Neural cell (in vitro differentiated cells): ENCODE measurements around the gene SLC15A5. TPM values are rescaled to one million over a fixed set of nuclear protein-coding genes. Genes with fewer than 3 reads are reported as not detected.

ENCODE experiments used
- H2AFZ ChIP-seq: fragments of 200-600, 300-800 bp; sonication (generic), shearing (Covaris generic); 2 replicates; pipeline ENCODE4 v1.6.0; 2014; ENCODE audit warnings: low read depth, mild to moderate bottlenecking, antibody characterized with exemption, low read length, moderate library complexity
- H3F3A ChIP-seq: fragments of 200-600 bp; shearing (Covaris generic); 2 replicates; pipeline ENCODE4 v1.6.1; 2016; ENCODE audit warnings: mild to moderate bottlenecking, moderate library complexity, mixed read lengths, antibody characterized with exemption, low read length; ENCODE audit not compliant: insufficient read depth, poor library complexity, severe bottlenecking
- H3K27ac ChIP-seq: fragments of 200-600, 300-800 bp; sonication (generic), shearing (Covaris generic); 2 replicates; pipeline ENCODE4 v1.5.1; 2014; ENCODE audit warnings: mild to moderate bottlenecking, low read length, moderate library complexity
- H3K27me3 ChIP-seq: fragments of 300-800, 200-600 bp; sonication (generic), shearing (Covaris generic); 2 replicates; pipeline ENCODE4 v1.6.0; 2014; ENCODE audit warnings: mild to moderate bottlenecking, low read depth, low read length, moderate library complexity; ENCODE audit not compliant: insufficient read depth
- H3K36me3 ChIP-seq: fragments of 300-800, 200-600 bp; sonication (generic), shearing (Covaris generic); 2 replicates; pipeline ENCODE4 v1.5.1; 2014; ENCODE audit warnings: mild to moderate bottlenecking, antibody characterized with exemption, low read length, moderate library complexity; ENCODE audit not compliant: insufficient read depth
- H3K4me2 ChIP-seq: fragments of 300-800, 200-600 bp; sonication (generic), shearing (Covaris generic); 2 replicates; pipeline ENCODE4 v1.6.0; 2014; ENCODE audit warnings: mild to moderate bottlenecking, low read length
- H3K4me3 ChIP-seq: fragments of 300-800, 200-600 bp; sonication (generic), shearing (Covaris generic); 2 replicates; pipeline ENCODE4 v1.5.1; 2014; ENCODE audit warnings: mild to moderate bottlenecking, low read length, moderate library complexity
- H3K79me2 ChIP-seq: fragments of 200-600 bp; shearing (Covaris generic); replicated peaks from 2 replicates; pipeline ENCODE4 v1.6.0; 2014; ENCODE audit warnings: mild to moderate bottlenecking, low read length, moderate library complexity; ENCODE audit not compliant: insufficient read depth
- H3K9ac ChIP-seq: fragments of 300-800, 200-600 bp; sonication (generic), shearing (Covaris generic); 2 replicates; pipeline ENCODE4 v1.6.1; 2016; ENCODE audit warnings: mild to moderate bottlenecking, low read length, mixed read lengths
- H3K9me2 ChIP-seq: fragments of 200-600 bp; shearing (Covaris generic); 2 replicates; pipeline ENCODE4 v1.6.1; 2016; ENCODE audit warnings: mild to moderate bottlenecking, low read length, mixed read lengths; ENCODE audit not compliant: insufficient read depth
- H3K9me3 ChIP-seq: fragments of 200-600, 300-800 bp; sonication (generic), shearing (Covaris generic); 2 replicates; pipeline ENCODE4 v1.6.1; 2016; ENCODE audit warnings: mild to moderate bottlenecking, mixed run types, low read length, moderate library complexity, mixed read lengths
- H4K20me1 ChIP-seq: fragments of 200-600 bp; shearing (Covaris generic); 2 replicates; pipeline ENCODE4 v1.6.1; 2016; ENCODE audit warnings: mild to moderate bottlenecking, mixed run types; ENCODE audit not compliant: insufficient read depth
- CTCF ChIP-seq: fragments of 450-650 bp; IDR thresholded peaks from 2 replicates; pipeline ENCODE4 v1.5.1; 2014; ENCODE audit warnings: antibody characterized with exemption, mild to moderate bottlenecking, moderate library complexity; ENCODE audit not compliant: poor library complexity, severe bottlenecking
- EP300 ChIP-seq: fragments of 450-650 bp; conservative IDR thresholded peaks from 2 replicates; pipeline ENCODE4 v1.6.1; 2014; ENCODE audit warnings: antibody characterized with exemption, mild to moderate bottlenecking, moderate library complexity; ENCODE audit not compliant: poor library complexity, severe bottlenecking
- EZH2 ChIP-seq: fragments of 200-600, 300-800 bp; shearing (Covaris generic), sonication (generic); IDR thresholded peaks from 2 replicates; pipeline ENCODE4 v1.6.1; 2014; ENCODE audit warnings: antibody characterized with exemption, low read length, borderline replicate concordance, mild to moderate bottlenecking; ENCODE audit not compliant: insufficient read depth, poor library complexity, severe bottlenecking
- MXI1 ChIP-seq: fragments of 450-650 bp; conservative IDR thresholded peaks from 2 replicates; pipeline ENCODE4 v1.6.1; 2014; ENCODE audit warnings: antibody characterized with exemption, mild to moderate bottlenecking; ENCODE audit not compliant: poor library complexity, severe bottlenecking
- POLR2AphosphoS5 ChIP-seq: IDR thresholded peaks from 2 replicates; pipeline ENCODE4 v1.6.1; 2012
- RAD21 ChIP-seq: fragments of 450-650 bp; conservative IDR thresholded peaks from 2 replicates; pipeline ENCODE4 v1.6.1; 2014; ENCODE audit warnings: antibody characterized with exemption, mild to moderate bottlenecking, moderate library complexity
- SMC3 ChIP-seq: fragments of 450-650 bp; conservative IDR thresholded peaks from 2 replicates; pipeline ENCODE4 v1.6.1; 2014; ENCODE audit warnings: antibody characterized with exemption, mild to moderate bottlenecking, moderate library complexity; ENCODE audit not compliant: poor library complexity
- TAF1 ChIP-seq: IDR thresholded peaks from 2 replicates; pipeline ENCODE4 v1.6.1; 2012; ENCODE audit warnings: low read depth
- polyA minus RNA-seq: library from RNA; depleted of rRNA, polyadenylated mRNA; stranded (reverse); fragments of >200 nt; gene quantifications from 2 replicates; pipeline ENCODE4 v1.2.3, GENCODE V29; 2014
- polyA plus RNA-seq: library from polyadenylated mRNA; depleted of rRNA; stranded (reverse); fragments of >200 nt; gene quantifications from 2 replicates; pipeline ENCODE4 v1.2.3, GENCODE V29; 2014
- TF ChIP-seq, protein P1 (sequence below): IDR thresholded peaks from 2 replicates; pipeline ENCODE4 v1.6.1; 2012; ENCODE audit warnings: borderline replicate concordance

The SLC15A5 gene
- not detected in 2 replicates for polyA plus RNA-seq
- polyA minus RNA-seq, result not detected in 2 replicates

DNA sequence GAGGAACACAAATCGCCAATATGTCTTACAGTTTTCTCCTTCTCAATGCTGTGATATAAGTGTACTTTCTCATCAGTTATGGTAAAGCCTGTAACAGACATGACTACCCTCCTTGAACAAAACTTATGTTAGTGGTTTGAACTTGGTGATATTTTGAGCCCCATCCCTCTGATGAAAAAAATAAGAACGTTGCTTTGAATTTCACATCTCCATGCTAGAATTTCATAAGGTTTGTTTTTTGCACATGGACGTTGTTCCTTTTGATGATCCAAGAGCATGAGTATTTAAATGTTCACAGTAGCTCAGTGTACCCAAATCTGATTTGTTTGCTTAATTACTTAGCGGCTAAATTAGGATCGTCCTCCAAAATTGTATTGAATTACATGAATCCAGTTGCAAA lies at the start of gene SLC15A5:
TSS of gene SLC15A5 (minus strand) at position 101 of the 400 bp plus-strand sequence. CDS start at position 101, 0 bp downstream.
- Histone ChIP-seq H2AFZ (no peak within 1 kb of the TSS), H3K27me3 (no peaks in the 10 kb centered on the region), H3K36me3 (no peaks in the 10 kb centered on the region), H3K9me3 (no peaks in the 10 kb centered on the region), H3K4me2 (no peak within 1 kb of the TSS), H3K79me2 (no peaks in the 10 kb centered on the region), H3F3A (no peaks in the 10 kb centered on the region), H3K9me2 (no peaks in the 10 kb centered on the region), H3K9ac (no peak within 1 kb of the TSS), H3K27ac (no peak within 1 kb of the TSS), H3K4me3 (no peak within 1 kb of the TSS), H4K20me1 (no peaks in the 10 kb centered on the region)
- TF ChIP-seq POLR2AphosphoS5 (no peak), EP300 (no peak)
- TF ChIP-seq, protein P1, sequence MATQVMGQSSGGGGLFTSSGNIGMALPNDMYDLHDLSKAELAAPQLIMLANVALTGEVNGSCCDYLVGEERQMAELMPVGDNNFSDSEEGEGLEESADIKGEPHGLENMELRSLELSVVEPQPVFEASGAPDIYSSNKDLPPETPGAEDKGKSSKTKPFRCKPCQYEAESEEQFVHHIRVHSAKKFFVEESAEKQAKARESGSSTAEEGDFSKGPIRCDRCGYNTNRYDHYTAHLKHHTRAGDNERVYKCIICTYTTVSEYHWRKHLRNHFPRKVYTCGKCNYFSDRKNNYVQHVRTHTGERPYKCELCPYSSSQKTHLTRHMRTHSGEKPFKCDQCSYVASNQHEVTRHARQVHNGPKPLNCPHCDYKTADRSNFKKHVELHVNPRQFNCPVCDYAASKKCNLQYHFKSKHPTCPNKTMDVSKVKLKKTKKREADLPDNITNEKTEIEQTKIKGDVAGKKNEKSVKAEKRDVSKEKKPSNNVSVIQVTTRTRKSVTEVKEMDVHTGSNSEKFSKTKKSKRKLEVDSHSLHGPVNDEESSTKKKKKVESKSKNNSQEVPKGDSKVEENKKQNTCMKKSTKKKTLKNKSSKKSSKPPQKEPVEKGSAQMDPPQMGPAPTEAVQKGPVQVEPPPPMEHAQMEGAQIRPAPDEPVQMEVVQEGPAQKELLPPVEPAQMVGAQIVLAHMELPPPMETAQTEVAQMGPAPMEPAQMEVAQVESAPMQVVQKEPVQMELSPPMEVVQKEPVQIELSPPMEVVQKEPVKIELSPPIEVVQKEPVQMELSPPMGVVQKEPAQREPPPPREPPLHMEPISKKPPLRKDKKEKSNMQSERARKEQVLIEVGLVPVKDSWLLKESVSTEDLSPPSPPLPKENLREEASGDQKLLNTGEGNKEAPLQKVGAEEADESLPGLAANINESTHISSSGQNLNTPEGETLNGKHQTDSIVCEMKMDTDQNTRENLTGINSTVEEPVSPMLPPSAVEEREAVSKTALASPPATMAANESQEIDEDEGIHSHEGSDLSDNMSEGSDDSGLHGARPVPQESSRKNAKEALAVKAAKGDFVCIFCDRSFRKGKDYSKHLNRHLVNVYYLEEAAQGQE, result no peak

DNA sequence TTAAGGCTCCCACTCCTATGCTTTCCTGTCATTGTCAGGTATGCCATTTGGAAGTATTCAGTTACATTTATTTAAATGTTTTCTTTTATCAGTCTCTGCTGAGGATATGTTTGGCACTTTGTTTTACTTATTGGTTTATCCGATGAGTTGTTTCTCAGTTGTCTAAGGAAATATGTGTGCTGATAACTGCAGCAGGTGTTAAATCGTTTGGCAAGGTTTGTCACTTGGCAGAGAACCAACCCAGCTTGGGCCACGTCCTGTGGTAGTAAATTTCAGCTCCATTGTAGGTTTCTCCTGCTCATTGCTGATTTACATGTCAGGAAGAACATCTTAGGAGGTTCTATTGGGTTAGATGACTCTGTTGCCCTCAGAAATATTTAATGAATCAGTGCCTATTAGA lies 47.9 kb upstream of the SLC15A5 start:
- Histone ChIP-seq H3K9ac (no peak overlapping the region), H3K9me3 (no peaks in the 10 kb centered on the region), H3K27me3 (no peaks in the 10 kb centered on the region), H2AFZ (no peak overlapping the region), H4K20me1 (no peaks in the 10 kb centered on the region), H3K36me3 (no peaks in the 10 kb centered on the region), H3K9me2 (no peaks in the 10 kb centered on the region), H3F3A (no peaks in the 10 kb centered on the region), H3K27ac (no peak overlapping the region), H3K4me3 (no peak overlapping the region), H3K79me2 (no peaks in the 10 kb centered on the region), H3K4me2 (no peak overlapping the region)
- no peak for TF ChIP-seq POLR2AphosphoS5
- no peak for TF ChIP-seq EZH2
- no peak for TF ChIP-seq EP300

DNA sequence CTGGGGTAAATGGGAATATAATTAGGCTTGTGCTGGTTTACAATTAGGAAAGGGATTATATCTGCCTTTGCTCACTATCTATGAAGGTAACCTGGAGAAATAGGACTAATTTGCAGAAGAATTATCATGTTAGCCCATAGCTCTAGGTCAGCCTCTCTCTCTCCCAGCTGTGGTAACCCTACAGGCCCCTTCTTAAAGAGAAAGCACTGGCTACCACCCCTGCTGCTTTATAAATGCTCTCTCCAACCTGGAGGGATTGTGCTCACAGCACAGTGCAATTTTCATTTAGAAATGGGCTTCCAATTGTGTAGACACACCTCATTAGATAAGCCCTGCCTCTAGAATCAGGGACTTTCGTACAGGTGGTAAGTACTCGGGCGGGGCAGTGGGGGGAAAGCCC lies 47.3 kb upstream of the SLC15A5 start:
- no peaks in the 10 kb centered on the region for H3K27me3 ChIP-seq

More for the DNA sequence above, 47.3 kb upstream of the SLC15A5 start:
- Histone ChIP-seq H3K27ac (no peak overlapping the region), H3K9ac (no peak overlapping the region), H2AFZ (no peak overlapping the region), H3K9me2 (no peaks in the 10 kb centered on the region), H3F3A (no peaks in the 10 kb centered on the region), H4K20me1 (no peaks in the 10 kb centered on the region), H3K4me2 (no peak overlapping the region), H3K4me3 (no peak overlapping the region), H3K36me3 (no peaks in the 10 kb centered on the region), H3K79me2 (no peaks in the 10 kb centered on the region), H3K9me3 (no peaks in the 10 kb centered on the region)
- TF ChIP-seq POLR2AphosphoS5, result no peak
- no peak for TF ChIP-seq MXI1
- TF ChIP-seq, protein P1, result no peak
- no peak for TF ChIP-seq TAF1
- TF ChIP-seq RAD21, result no peak
- no peak for TF ChIP-seq CTCF
- no peak for TF ChIP-seq SMC3
- TF ChIP-seq EP300, result no peak
- no peak for TF ChIP-seq EZH2
